Erythroblast (primary cell): Measurements from ENCODE around the gene FSTL4.

Experiments
- GATA1 ChIP-seq: IDR thresholded peaks from 2 replicates; pipeline ENCODE4 v1.6.1; 2011; ENCODE audit warnings: low read depth, mild to moderate bottlenecking, control low read depth, low read length, moderate library complexity
- POLR2A ChIP-seq: IDR thresholded peaks from 2 replicates; pipeline ENCODE4 v1.6.1; 2011; ENCODE audit warnings: mild to moderate bottlenecking, low read length

DNA sequence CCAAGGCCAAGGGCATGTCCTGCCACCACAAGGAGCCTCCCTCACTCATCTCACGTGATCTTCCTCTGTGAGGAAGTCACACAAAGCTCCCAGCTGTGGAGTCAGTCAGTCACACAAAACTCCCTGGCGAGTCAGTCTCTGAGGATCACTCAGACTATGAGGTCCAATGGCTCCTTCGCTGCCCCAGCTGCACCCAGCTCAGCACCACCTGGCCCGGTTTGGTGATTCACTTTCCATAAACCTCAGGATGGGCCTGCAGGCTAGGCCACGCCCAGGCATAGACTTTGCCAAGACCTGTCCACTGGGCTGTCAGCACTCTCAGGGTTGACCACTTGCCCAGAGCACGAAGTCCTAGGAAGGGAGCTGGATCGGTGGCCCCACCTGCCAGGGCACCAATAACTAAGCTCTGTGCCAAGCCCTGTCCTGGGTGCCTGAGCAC lies 326.7 kb downstream of the FSTL4 start:
- TF ChIP-seq POLR2A (no peak), GATA1 (no peak)
